Natural killer cell (primary cell): ENCODE results near the gene TTC23. TPM values are rescaled to one million over a fixed set of nuclear protein-coding genes. Genes with fewer than 3 reads are reported as not detected.

ENCODE experiments used
- ATAC-seq, 3 donors: fragments of 150-1000 bp in 2 of 3; fragments of 200-7000 bp in 1 of 3; cut with Tn5 transposase; 1 replicate in 1 of 3; 2 replicates in 2 of 3; pipeline ENCODE4 v1.10.0; 2021; ENCODE audit warnings: mild to moderate bottlenecking in 2 of 3, moderate library complexity in 2 of 3
- DNase-seq, 2 donors: peaks; one replicate each; pipeline versions ENCODE4 v3.0.0 to v3.0.0-alpha.2; 2013 to 2021; ENCODE audit warnings: mixed read lengths in 1 of 2
- H3K27ac ChIP-seq: one replicate; pipeline ENCODE4 v1.5.1; 2013; ENCODE audit warnings: mild to moderate bottlenecking, low read length
- H3K27me3 ChIP-seq: one replicate; pipeline ENCODE4 v1.6.1; 2013; ENCODE audit warnings: low read length; ENCODE audit not compliant: control insufficient read depth, insufficient read depth
- H3K36me3 ChIP-seq: one replicate; pipeline ENCODE4 v1.6.1; 2013; ENCODE audit warnings: low read length; ENCODE audit not compliant: control insufficient read depth, insufficient read depth
- H3K4me1 ChIP-seq: one replicate; pipeline ENCODE4 v1.6.1; 2013; ENCODE audit warnings: low read length; ENCODE audit not compliant: control insufficient read depth, insufficient read depth
- H3K4me3 ChIP-seq: one replicate; pipeline ENCODE4 v1.5.1; 2013; ENCODE audit warnings: low read length
- H3K9me3 ChIP-seq: one replicate; pipeline ENCODE4 v1.6.1; 2013; ENCODE audit warnings: low read length; ENCODE audit not compliant: control insufficient read depth, insufficient read depth
- H3K27ac Mint-ChIP-seq, 2 donors: one replicate each; pipeline ENCODE4 v1.8.0; 2022; ENCODE audit warnings: mild to moderate bottlenecking in 2 of 2, mixed read lengths in 2 of 2, moderate library complexity in 1 of 2
- H3K27me3 Mint-ChIP-seq, 2 donors: one replicate each; pipeline ENCODE4 v1.8.0; 2022; ENCODE audit warnings: low read depth in 2 of 2, mixed read lengths in 2 of 2
- H3K36me3 Mint-ChIP-seq: one replicate; pipeline ENCODE4 v1.8.0; 2022; ENCODE audit warnings: mixed read lengths
- H3K4me1 Mint-ChIP-seq, 2 donors: one replicate each; pipeline ENCODE4 v1.8.0; 2022; ENCODE audit warnings: mixed read lengths in 2 of 2
- H3K4me3 Mint-ChIP-seq: one replicate; pipeline ENCODE4 v1.8.0; 2022; ENCODE audit warnings: mild to moderate bottlenecking, moderate library complexity, mixed read lengths
- H3K9me3 Mint-ChIP-seq, 2 donors: one replicate each; pipeline ENCODE4 v1.8.0; 2022; ENCODE audit warnings: mixed read lengths in 2 of 2
- WGBS: methylation state at CpG from one replicate; pipeline ENCODE4 v1.1.7; 2013; ENCODE audit warnings: missing lambda C conversion rate; ENCODE audit not compliant: insufficient coverage; 5-methylcytosine and 5-hydroxymethylcytosine counted together
- intact Hi-C: fragments of 100-400 bp; cut with micrococcal nuclease; formaldehyde crosslinking; loops from one replicate; pipeline ENCODE4 v1.14.2; 2022
- total RNA-seq, 4 donors: library from RNA; stranded (reverse); fragments of 120-200 nt in 1 of 4; gene quantifications; one replicate each; pipeline versions ENCODE4 v1.2.3 to v1.2.4, GENCODE V29; 2013 to 2022
- TF ChIP-seq, protein P1 (sequence below): fragments of 200-600 bp; IDR thresholded peaks from one replicate; pipeline ENCODE4 v1.8.0; 2022; ENCODE audit warnings: antibody characterized with exemption

The TTC23 gene
- total RNA-seq, 3 donors from 2014 or later (not counting 1 experiment from before 2014, with no cell fraction given) = 0.75 to 1.1 (median 1.0) TPM

DNA sequence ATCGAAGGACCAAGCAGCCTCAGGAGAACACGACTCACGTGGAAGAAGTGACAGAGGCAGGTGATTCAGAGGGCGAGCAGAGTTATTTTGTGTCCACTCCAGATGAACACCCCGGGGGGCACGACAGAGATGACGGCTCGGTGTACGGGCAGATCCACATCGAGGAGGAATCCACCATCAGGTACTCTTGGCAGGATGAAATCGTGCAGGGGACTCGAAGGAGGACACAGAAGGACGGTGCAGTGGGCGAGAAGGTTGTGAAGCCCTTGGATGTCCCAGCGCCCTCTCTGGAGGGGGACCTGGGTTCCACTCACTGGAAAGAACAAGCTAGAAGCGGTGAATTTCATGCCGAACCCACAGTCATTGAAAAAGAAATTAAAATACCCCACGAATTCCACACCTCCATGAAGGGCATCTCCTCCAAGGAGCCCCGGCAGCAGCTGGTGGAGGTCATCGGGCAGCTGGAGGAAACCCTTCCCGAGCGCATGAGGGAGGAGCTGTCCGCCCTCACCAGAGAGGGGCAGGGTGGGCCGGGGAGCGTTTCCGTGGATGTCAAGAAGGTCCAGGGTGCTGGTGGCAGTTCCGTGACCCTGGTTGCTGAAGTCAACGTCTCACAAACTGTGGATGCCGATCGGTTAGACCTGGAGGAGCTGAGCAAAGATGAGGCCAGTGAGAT, 118.5 kb downstream of the TTC23 start:
- Histone ChIP-seq H3K27ac (no peak overlapping the region), H3K4me1 (no peaks in the 10 kb centered on the region), H3K9me3 (no peaks in the 10 kb centered on the region), H3K4me3 (no peak overlapping the region), H3K36me3 (no peaks in the 10 kb centered on the region), H3K27me3 (no peaks in the 10 kb centered on the region)
- H3K27me3 Mint-ChIP-seq = peaks cover 0 to 4% of the 10 kb centered on the region in 2 donors
- no peaks in the 10 kb centered on the region for H3K9me3 Mint-ChIP-seq
- WGBS = 93% methylated on average over 30 of the region's 30 CpGs
- no peak for DNase-seq
- intact Hi-C loops = no loop called here
- no peak for ATAC-seq
- H3K36me3 Mint-ChIP-seq = no peaks in the 10 kb centered on the region
- TF ChIP-seq, protein P1, sequence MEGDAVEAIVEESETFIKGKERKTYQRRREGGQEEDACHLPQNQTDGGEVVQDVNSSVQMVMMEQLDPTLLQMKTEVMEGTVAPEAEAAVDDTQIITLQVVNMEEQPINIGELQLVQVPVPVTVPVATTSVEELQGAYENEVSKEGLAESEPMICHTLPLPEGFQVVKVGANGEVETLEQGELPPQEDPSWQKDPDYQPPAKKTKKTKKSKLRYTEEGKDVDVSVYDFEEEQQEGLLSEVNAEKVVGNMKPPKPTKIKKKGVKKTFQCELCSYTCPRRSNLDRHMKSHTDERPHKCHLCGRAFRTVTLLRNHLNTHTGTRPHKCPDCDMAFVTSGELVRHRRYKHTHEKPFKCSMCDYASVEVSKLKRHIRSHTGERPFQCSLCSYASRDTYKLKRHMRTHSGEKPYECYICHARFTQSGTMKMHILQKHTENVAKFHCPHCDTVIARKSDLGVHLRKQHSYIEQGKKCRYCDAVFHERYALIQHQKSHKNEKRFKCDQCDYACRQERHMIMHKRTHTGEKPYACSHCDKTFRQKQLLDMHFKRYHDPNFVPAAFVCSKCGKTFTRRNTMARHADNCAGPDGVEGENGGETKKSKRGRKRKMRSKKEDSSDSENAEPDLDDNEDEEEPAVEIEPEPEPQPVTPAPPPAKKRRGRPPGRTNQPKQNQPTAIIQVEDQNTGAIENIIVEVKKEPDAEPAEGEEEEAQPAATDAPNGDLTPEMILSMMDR = no peak
- no peak overlapping the region for H3K27ac Mint-ChIP-seq
- no peaks in the 10 kb centered on the region for H3K4me1 Mint-ChIP-seq
- no peak overlapping the region for H3K4me3 Mint-ChIP-seq

DNA sequence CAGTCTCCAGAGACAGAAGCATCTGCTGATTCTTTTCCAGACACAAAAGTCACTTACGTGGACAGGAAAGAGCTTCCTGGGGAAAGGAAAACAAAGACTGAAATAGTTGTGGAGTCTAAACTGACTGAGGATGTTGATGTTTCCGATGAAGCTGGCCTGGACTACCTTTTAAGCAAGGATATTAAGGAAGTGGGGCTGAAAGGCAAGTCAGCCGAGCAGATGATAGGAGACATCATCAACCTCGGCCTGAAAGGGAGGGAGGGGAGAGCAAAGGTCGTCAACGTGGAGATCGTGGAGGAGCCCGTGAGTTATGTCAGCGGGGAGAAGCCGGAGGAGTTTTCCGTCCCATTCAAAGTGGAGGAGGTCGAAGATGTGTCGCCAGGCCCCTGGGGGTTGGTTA, 119.1 kb downstream of the TTC23 start:
- TF ChIP-seq, protein P1 = no peak
- H3K27me3 Mint-ChIP-seq = peaks cover 0 to 4% of the 10 kb centered on the region in 2 donors
- Histone ChIP-seq H3K27me3 (no peaks in the 10 kb centered on the region), H3K9me3 (no peaks in the 10 kb centered on the region), H3K36me3 (no peaks in the 10 kb centered on the region), H3K27ac (no peak overlapping the region), H3K4me1 (no peaks in the 10 kb centered on the region), H3K4me3 (no peak overlapping the region)
- ATAC-seq (no peak), DNase-seq (no peak)
- H3K36me3 Mint-ChIP-seq = no peaks in the 10 kb centered on the region
- H3K4me3 Mint-ChIP-seq = no peak overlapping the region
- H3K9me3 Mint-ChIP-seq = no peaks in the 10 kb centered on the region
- H3K4me1 Mint-ChIP-seq = no peaks in the 10 kb centered on the region
- no peak overlapping the region for H3K27ac Mint-ChIP-seq
- intact Hi-C loops = no loop called here
- 82% methylated on average over 13 of the region's 13 CpGs for WGBS

DNA sequence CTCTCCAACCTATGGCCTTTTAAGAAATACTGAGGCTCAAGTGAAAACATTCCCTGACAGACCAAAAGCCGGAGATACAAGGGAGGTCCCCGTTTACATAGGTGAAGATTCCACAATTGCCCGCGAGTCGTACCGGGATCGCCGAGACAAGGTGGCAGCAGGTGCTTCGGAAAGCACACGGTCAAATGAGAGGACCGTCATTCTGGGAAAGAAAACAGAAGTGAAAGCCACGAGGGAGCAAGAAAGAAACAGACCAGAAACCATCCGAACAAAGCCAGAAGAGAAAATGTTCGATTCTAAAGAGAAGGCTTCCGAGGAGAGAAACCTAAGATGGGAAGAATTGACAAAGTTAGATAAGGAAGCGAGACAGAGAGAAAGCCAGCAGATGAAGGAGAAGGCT, 119.7 kb downstream of the TTC23 start:
- H3K27me3 ChIP-seq = no peaks in the 10 kb centered on the region
- WGBS = 82% methylated on average over 16 of the region's 16 CpGs
- H3K36me3 ChIP-seq = no peaks in the 10 kb centered on the region
- Mint-ChIP-seq H3K4me3 (no peak overlapping the region), H3K27ac (no peak overlapping the region), H3K9me3 (no peaks in the 10 kb centered on the region), H3K27me3 (peaks cover 0 to 4% of the 10 kb centered on the region in 2 donors), H3K36me3 (no peaks in the 10 kb centered on the region), H3K4me1 (no peaks in the 10 kb centered on the region)
- DNase-seq = no peak
- intact Hi-C loops = no loop called here
- no peak overlapping the region for H3K27ac ChIP-seq
- peaks cover 1% of the 10 kb centered on the region for H3K4me1 ChIP-seq
- ATAC-seq = no peak
- no peak overlapping the region for H3K4me3 ChIP-seq
- TF ChIP-seq, protein P1 = no peak
- no peaks in the 10 kb centered on the region for H3K9me3 ChIP-seq

DNA sequence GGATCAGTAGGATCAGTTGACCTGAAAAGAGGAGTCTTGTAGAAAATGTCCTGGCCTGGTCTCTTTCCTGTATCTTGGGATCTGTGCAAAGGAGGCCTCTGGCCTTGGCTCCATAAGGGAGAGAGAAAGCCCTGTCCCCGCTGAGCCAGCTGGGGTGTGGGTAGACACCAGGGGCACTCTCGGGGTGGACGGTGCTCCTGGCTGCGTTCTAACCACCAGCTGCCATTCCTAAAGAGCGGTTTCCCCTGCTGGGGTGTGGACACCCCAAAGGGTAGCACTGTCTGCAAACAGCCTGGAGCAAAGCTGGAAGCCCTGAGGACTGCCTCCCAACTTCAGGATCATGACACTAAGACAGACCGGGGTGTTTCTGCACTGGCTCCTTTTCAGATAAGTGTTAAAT, 121.0 kb downstream of the TTC23 start:
- H3K4me1 ChIP-seq = peaks cover 4% of the 10 kb centered on the region
- Mint-ChIP-seq H3K4me3 (no peak overlapping the region), H3K9me3 (no peaks in the 10 kb centered on the region), H3K4me1 (no peaks in the 10 kb centered on the region), H3K27me3 (peaks cover 0 to 4% of the 10 kb centered on the region in 2 donors), H3K36me3 (no peaks in the 10 kb centered on the region), H3K27ac (no peak overlapping the region)
- no peak for ATAC-seq
- H3K4me3 ChIP-seq = no peak overlapping the region
- H3K9me3 ChIP-seq = no peaks in the 10 kb centered on the region
- no peak for DNase-seq
- TF ChIP-seq, protein P1 = no peak
- no peaks in the 10 kb centered on the region for H3K27me3 ChIP-seq
- H3K27ac ChIP-seq = no peak overlapping the region
- intact Hi-C loops = no loop called here
- 94% methylated on average over 6 of the region's 6 CpGs for WGBS
- no peaks in the 10 kb centered on the region for H3K36me3 ChIP-seq
